A549 (cell line): ENCODE data around the gene MUC4. TPM values are rescaled to one million over a fixed set of nuclear protein-coding genes. Genes with fewer than 3 reads are reported as not detected.

Experiments
- ATAC-seq, 2 experiments: fragments of 200-7000 bp in 1 of 2; fragments of >200 bp in 1 of 2; cut with Nextera tagmentation in 1 of 2; cut with Tn5 transposase in 1 of 2; 3 replicates each; pipeline versions ENCODE4 v1.8.0 to v1.9.1; 2018 to 2020; ENCODE audit warnings: mild to moderate bottlenecking in 1 of 2, moderate library complexity in 1 of 2
- CTCF ChIA-PET: fragments of 300-600 bp; sonication (Branson Sonifier 250); formaldehyde crosslinking; extraction: SDS; loops from one replicate; lab custom pipeline; 2021; ENCODE audit warnings: antibody characterized with exemption, inconsistent platforms; lab: Yijun Ruan, JAX
- POLR2A ChIA-PET: fragments of 350-600 bp; formaldehyde crosslinking; extraction: SDS; loops from one replicate; lab custom pipeline; 2021; ENCODE audit warnings: antibody characterized with exemption, inconsistent platforms; lab: Yijun Ruan, JAX
- DNase-seq, 2 experiments: peaks; one replicate each; pipeline versions ENCODE4 v3.0.0 to v3.0.0-alpha.2; 2011 to 2016; ENCODE audit warnings: low read depth in 1 of 2, low spot score in 1 of 2
- FAIRE-seq: peaks from 2 replicates; lab custom pipeline; 2011; peaks lifted over from hg19 to GRCh38; lab: Jason Lieb, UNC
- H3K27ac ChIP-seq, 2 experiments: fragments of >200 bp; sonication (Bioruptor Twin); formaldehyde crosslinking; 3 replicates each; pipeline ENCODE4 v1.5.1; 2016 to 2017
- H3K4me1 ChIP-seq: fragments of >200 bp; sonication (Bioruptor Twin); formaldehyde crosslinking; 3 replicates; pipeline ENCODE4 v1.6.1; 2016
- H3K4me2 ChIP-seq: fragments of >200 bp; sonication (Bioruptor Twin); formaldehyde crosslinking; 3 replicates; pipeline ENCODE4 v1.6.1; 2016
- H3K4me3 ChIP-seq: fragments of >200 bp; sonication (Bioruptor Twin); formaldehyde crosslinking; 3 replicates; pipeline ENCODE4 v1.5.1; 2016
- H3K9me3 ChIP-seq: fragments of >200 bp; sonication (Bioruptor Twin); formaldehyde crosslinking; 3 replicates; pipeline ENCODE4 v1.6.1; 2016
- BHLHE40 ChIP-seq: IDR thresholded peaks from 2 replicates; pipeline ENCODE4 v1.6.1; 2012; ENCODE audit warnings: low read depth, low read length, inconsistent platforms
- CBX2 ChIP-seq: fragments of 200-600 bp; sonication (generic); IDR thresholded peaks from 2 replicates; pipeline ENCODE4 v1.6.1; 2016; ENCODE audit warnings: low read depth, mild to moderate bottlenecking, borderline replicate concordance
- CHD2 ChIP-seq: fragments of 150-350 bp; IDR thresholded peaks from 2 replicates; pipeline ENCODE4 v1.6.1; 2014; ENCODE audit warnings: low read length; ENCODE audit not compliant: partially characterized antibody
- CHD4 ChIP-seq: fragments of 200-600 bp; sonication (generic); IDR thresholded peaks from 2 replicates; pipeline ENCODE4 v1.6.1; 2016; ENCODE audit warnings: antibody characterized with exemption, mild to moderate bottlenecking, borderline replicate concordance
- EHMT2 ChIP-seq: fragments of 200-600 bp; sonication (generic); IDR thresholded peaks from 2 replicates; pipeline ENCODE4 v1.6.1; 2016; ENCODE audit warnings: antibody characterized with exemption, low read depth, mild to moderate bottlenecking, moderate library complexity
- FOSB ChIP-seq: fragments of 250-450 bp; sonication (Bioruptor Pico); IDR thresholded peaks from 2 replicates; pipeline ENCODE4 v1.5.0; 2020; ENCODE audit warnings: mild to moderate bottlenecking, moderate library complexity
- FOXS1 ChIP-seq: fragments of 250-450 bp; sonication (Bioruptor Pico); IDR thresholded peaks from 2 replicates; pipeline ENCODE4 v1.5.0; 2020; ENCODE audit warnings: mild to moderate bottlenecking, moderate library complexity
- HEYL ChIP-seq: fragments of 250-450 bp; sonication (Bioruptor Pico); IDR thresholded peaks from 2 replicates; pipeline ENCODE4 v1.8.0; 2021; ENCODE audit warnings: mild to moderate bottlenecking, moderate library complexity
- HOXB13 ChIP-seq: fragments of 250-450 bp; sonication (Bioruptor Pico); IDR thresholded peaks from 2 replicates; pipeline ENCODE4 v1.5.0; 2020; ENCODE audit warnings: low read depth, mild to moderate bottlenecking, moderate library complexity
- JUNB ChIP-seq: fragments of >200 bp; sonication (Bioruptor Twin); formaldehyde crosslinking; IDR thresholded peaks from 2 replicates; pipeline ENCODE4 v1.6.1; 2016
- KDM1A ChIP-seq: fragments of 200-600 bp; sonication (generic); IDR thresholded peaks from 2 replicates; pipeline ENCODE4 v1.6.1; 2016; ENCODE audit warnings: low read depth, mild to moderate bottlenecking
- KDM5A ChIP-seq: fragments of 200-600 bp; sonication (generic); IDR thresholded peaks from 2 replicates; pipeline ENCODE4 v1.6.1; 2016; ENCODE audit warnings: antibody characterized with exemption, mild to moderate bottlenecking
- MAFK ChIP-seq: fragments of 450-650 bp; IDR thresholded peaks from 2 replicates; pipeline ENCODE4 v1.6.1; 2014; ENCODE audit not compliant: partially characterized antibody
- MAZ ChIP-seq: fragments of 150-350 bp; IDR thresholded peaks from 2 replicates; pipeline ENCODE4 v1.6.1; 2014; ENCODE audit warnings: antibody characterized with exemption, low read depth, low read length, borderline replicate concordance
- NPAS2 ChIP-seq: fragments of 250-450 bp; sonication (Bioruptor Pico); IDR thresholded peaks from 2 replicates; pipeline ENCODE4 v1.8.0; 2022; ENCODE audit warnings: mild to moderate bottlenecking, moderate library complexity, borderline replicate concordance
- PHF8 ChIP-seq: fragments of 200-600 bp; sonication (generic); IDR thresholded peaks from 2 replicates; pipeline ENCODE4 v1.6.1; 2016; ENCODE audit warnings: low read depth, mild to moderate bottlenecking, antibody characterized with exemption, moderate library complexity, borderline replicate concordance
- POLR2AphosphoS2 ChIP-seq: conservative IDR thresholded peaks from 2 replicates; pipeline ENCODE4 v1.6.1; 2012; ENCODE audit warnings: low read length, improper control_type of control experiment, inconsistent platforms
- RNF2 ChIP-seq: fragments of 200-600 bp; sonication (generic); IDR thresholded peaks from 2 replicates; pipeline ENCODE4 v1.6.1; 2016; ENCODE audit warnings: low read depth, mild to moderate bottlenecking, antibody characterized with exemption, moderate library complexity, borderline replicate concordance
- SMC3 ChIP-seq: fragments of >200 bp; sonication (Bioruptor Twin); formaldehyde crosslinking; IDR thresholded peaks from 3 replicates; pipeline ENCODE4 v1.6.1; 2018; ENCODE audit warnings: inconsistent platforms
- ZC3H11A ChIP-seq: fragments of 450-650 bp; IDR thresholded peaks from 2 replicates; pipeline ENCODE4 v1.6.1; 2014; ENCODE audit warnings: antibody characterized with exemption, mild to moderate bottlenecking
- ZFP36 ChIP-seq: fragments of 450-650 bp; IDR thresholded peaks from 2 replicates; pipeline ENCODE4 v1.6.1; 2014; ENCODE audit warnings: borderline replicate concordance; ENCODE audit not compliant: partially characterized antibody
- ZSCAN20 ChIP-seq: fragments of 250-450 bp; sonication (Bioruptor Pico); IDR thresholded peaks from 2 replicates; pipeline ENCODE4 v1.8.0; 2022; ENCODE audit warnings: mild to moderate bottlenecking, moderate library complexity
- WGBS: methylation state at CpG from one replicate; pipeline ENCODE4 v1.1.6; 2017; ENCODE audit errors: missing lambda C conversion rate; 5-methylcytosine and 5-hydroxymethylcytosine counted together
- polyA plus RNA-seq, 4 experiments: library from polyadenylated mRNA; depleted of rRNA in 3 of 4; stranded (reverse); fragments of >200 nt; fragmentation: RNase III in 1 of 4; extraction: RNeasy Plus Mini Kit Qiagen cat#74134 plus additional on column Dnase treatment in 1 of 4; gene quantifications; 2 replicates in 3 of 4; 3 replicates in 1 of 4; pipeline ENCODE4 v1.2.3, GENCODE V29; 2011 to 2017
- TF ChIP-seq, protein P1 (sequence below): fragments of 450-650 bp; IDR thresholded peaks from 2 replicates; pipeline ENCODE4 v1.6.1; 2014; ENCODE audit warnings: antibody characterized with exemption
- TF ChIP-seq, protein P2 (sequence below): fragments of 250-450 bp; sonication (Bioruptor Pico); IDR thresholded peaks from 2 replicates; pipeline ENCODE4 v1.5.0; 2021; ENCODE audit warnings: mild to moderate bottlenecking, moderate library complexity, borderline replicate concordance
- TF ChIP-seq, protein P3 (sequence below): fragments of 150-350 bp; IDR thresholded peaks from 2 replicates; pipeline ENCODE4 v1.6.1; 2014; ENCODE audit warnings: low read depth, mild to moderate bottlenecking, low read length
- TF ChIP-seq, protein P4 (sequence below): fragments of 200-600 bp; sonication (generic); IDR thresholded peaks from 2 replicates; pipeline ENCODE4 v1.6.1; 2016; ENCODE audit warnings: antibody characterized with exemption, mild to moderate bottlenecking, moderate library complexity
- TF ChIP-seq, protein P5 (sequence below): fragments of >200 bp; sonication (Bioruptor Twin); formaldehyde crosslinking; IDR thresholded peaks from 3 replicates; pipeline ENCODE4 v1.6.1; 2016

MUC4 gene
- polyA plus RNA-seq, 2 of the 4 experiments (the other 2 are of a cell fraction): 0.04 TPM; not detected in 1

DNA sequence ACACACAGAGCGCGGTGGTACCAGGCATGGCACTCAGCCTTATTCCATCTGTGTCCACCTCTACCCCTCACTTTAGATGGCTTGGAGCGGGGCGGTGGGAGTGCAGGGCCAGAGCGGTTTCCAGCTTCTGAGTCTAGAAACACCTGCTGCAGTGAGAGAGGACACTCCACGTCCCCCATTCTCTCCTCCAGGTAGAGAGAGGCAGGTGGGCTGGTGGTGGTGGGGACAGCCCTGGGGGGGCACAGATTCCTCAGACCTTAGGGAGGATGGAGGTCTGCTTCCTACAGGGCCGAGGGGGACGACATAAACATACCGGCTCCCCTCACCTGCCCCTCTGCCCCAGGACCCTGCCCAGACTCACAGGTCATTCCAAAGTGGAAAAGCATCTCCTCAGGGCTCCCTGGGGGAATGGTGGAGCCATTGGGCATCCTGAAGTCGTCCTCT lies 50.6 kb downstream of the MUC4 start:
- FAIRE-seq (no peak), ATAC-seq (peak in 1 of 2 experiments; percentile 12; a peak in 2 of 6 replicates), DNase-seq (no peak)
- CTCF ChIA-PET: interaction anchor here (0.9 kb wide), 1 partner anchor 90 kb away, joined by 3 read pairs; no protein-coding TSS in a partner anchor
- TF ChIP-seq FOXS1 (CRISPR knock-in tag) (no peak), JUNB (no peak), CHD4 (no peak), EHMT2 (no peak), BHLHE40 (no peak), KDM5A (no peak), HEYL (CRISPR knock-in tag) (no peak), MAFK (no peak), HOXB13 (CRISPR knock-in tag) (no peak), SMC3 (no peak), ZSCAN20 (CRISPR knock-in tag) (no peak), KDM1A (no peak)
- TF ChIP-seq, protein P1, sequence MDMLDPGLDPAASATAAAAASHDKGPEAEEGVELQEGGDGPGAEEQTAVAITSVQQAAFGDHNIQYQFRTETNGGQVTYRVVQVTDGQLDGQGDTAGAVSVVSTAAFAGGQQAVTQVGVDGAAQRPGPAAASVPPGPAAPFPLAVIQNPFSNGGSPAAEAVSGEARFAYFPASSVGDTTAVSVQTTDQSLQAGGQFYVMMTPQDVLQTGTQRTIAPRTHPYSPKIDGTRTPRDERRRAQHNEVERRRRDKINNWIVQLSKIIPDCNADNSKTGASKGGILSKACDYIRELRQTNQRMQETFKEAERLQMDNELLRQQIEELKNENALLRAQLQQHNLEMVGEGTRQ: no peak
- TF ChIP-seq, protein P2, sequence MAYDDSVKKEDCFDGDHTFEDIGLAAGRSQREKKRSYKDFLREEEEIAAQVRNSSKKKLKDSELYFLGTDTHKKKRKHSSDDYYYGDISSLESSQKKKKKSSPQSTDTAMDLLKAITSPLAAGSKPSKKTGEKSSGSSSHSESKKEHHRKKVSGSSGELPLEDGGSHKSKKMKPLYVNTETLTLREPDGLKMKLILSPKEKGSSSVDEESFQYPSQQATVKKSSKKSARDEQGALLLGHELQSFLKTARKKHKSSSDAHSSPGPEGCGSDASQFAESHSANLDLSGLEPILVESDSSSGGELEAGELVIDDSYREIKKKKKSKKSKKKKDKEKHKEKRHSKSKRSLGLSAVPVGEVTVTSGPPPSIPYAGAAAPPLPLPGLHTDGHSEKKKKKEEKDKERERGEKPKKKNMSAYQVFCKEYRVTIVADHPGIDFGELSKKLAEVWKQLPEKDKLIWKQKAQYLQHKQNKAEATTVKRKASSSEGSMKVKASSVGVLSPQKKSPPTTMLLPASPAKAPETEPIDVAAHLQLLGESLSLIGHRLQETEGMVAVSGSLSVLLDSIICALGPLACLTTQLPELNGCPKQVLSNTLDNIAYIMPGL (CRISPR knock-in tag): no peak
- TF ChIP-seq, protein P3, sequence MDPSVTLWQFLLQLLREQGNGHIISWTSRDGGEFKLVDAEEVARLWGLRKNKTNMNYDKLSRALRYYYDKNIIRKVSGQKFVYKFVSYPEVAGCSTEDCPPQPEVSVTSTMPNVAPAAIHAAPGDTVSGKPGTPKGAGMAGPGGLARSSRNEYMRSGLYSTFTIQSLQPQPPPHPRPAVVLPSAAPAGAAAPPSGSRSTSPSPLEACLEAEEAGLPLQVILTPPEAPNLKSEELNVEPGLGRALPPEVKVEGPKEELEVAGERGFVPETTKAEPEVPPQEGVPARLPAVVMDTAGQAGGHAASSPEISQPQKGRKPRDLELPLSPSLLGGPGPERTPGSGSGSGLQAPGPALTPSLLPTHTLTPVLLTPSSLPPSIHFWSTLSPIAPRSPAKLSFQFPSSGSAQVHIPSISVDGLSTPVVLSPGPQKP: no peak
- TF ChIP-seq, protein P4, sequence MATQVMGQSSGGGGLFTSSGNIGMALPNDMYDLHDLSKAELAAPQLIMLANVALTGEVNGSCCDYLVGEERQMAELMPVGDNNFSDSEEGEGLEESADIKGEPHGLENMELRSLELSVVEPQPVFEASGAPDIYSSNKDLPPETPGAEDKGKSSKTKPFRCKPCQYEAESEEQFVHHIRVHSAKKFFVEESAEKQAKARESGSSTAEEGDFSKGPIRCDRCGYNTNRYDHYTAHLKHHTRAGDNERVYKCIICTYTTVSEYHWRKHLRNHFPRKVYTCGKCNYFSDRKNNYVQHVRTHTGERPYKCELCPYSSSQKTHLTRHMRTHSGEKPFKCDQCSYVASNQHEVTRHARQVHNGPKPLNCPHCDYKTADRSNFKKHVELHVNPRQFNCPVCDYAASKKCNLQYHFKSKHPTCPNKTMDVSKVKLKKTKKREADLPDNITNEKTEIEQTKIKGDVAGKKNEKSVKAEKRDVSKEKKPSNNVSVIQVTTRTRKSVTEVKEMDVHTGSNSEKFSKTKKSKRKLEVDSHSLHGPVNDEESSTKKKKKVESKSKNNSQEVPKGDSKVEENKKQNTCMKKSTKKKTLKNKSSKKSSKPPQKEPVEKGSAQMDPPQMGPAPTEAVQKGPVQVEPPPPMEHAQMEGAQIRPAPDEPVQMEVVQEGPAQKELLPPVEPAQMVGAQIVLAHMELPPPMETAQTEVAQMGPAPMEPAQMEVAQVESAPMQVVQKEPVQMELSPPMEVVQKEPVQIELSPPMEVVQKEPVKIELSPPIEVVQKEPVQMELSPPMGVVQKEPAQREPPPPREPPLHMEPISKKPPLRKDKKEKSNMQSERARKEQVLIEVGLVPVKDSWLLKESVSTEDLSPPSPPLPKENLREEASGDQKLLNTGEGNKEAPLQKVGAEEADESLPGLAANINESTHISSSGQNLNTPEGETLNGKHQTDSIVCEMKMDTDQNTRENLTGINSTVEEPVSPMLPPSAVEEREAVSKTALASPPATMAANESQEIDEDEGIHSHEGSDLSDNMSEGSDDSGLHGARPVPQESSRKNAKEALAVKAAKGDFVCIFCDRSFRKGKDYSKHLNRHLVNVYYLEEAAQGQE: no peak
- H3K4me2 ChIP-seq: no peak overlapping the region
- no peak overlapping the region for H3K27ac ChIP-seq
- H3K4me1 ChIP-seq: no peaks in the 10 kb centered on the region
- H3K9me3 ChIP-seq: no peaks in the 10 kb centered on the region
- 45% methylated on average over 6 of the region's 10 CpGs for WGBS
- H3K4me3 ChIP-seq: no peak overlapping the region
- POLR2A ChIA-PET: no interaction called here

DNA sequence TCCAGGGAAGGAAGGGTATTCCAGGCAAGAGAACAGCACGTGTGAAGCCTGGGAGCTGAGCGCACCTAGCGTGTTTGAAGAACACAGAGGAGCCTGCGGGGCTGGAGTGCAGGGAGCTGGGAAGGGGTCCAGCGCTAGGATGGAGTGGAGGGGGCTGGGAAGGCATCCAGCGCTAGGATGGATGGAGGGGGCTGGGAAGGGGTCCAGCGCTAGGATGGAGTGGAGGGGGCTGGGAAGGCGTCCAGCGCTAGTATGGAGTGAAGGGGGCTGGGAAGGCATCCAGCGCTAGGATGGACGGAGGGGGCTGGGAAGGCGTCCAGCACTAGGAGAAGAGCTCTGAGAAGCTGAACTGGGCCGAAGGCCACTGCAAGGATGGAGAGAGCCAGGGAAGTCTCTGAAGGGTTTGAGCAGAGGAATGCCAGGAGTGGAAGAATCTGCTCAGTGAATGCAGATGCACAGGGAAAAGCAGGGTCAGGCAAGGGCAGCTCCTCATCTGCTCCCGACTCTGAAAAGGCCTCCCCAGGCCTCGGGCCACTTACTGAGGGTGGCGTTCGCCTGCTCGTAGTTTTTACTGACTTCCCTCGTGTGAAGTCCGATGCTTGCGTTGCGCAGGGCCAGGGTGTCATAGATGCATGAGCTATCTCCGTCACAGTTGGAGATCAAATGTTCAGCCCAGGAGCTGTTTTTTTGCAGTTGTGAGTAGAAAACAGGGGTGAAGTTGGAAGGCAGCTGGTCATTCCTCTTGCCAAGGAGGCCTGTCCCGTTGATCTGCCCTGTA lies 51.2 kb downstream of the MUC4 start:
- ChIA-PET CTCF (interaction anchor here (0.9 kb wide), 1 partner anchor 90 kb away, joined by 3 read pairs; no protein-coding TSS in a partner anchor), POLR2A (no interaction called here)
- WGBS: 43% methylated on average over 22 of the region's 24 CpGs
- H3K4me2 ChIP-seq: no peak overlapping the region
- H3K27ac ChIP-seq: no peak overlapping the region
- no peaks in the 10 kb centered on the region for H3K4me1 ChIP-seq
- FAIRE-seq (no peak), ATAC-seq (peak; percentile 19 to 43; a peak in 3 of 6 replicates), DNase-seq (no peak)
- no peaks in the 10 kb centered on the region for H3K9me3 ChIP-seq
- no peak overlapping the region for H3K4me3 ChIP-seq
- TF ChIP-seq ZC3H11A: no peak
- TF ChIP-seq FOXS1 (CRISPR knock-in tag): no peak
- no peak for TF ChIP-seq CBX2
- TF ChIP-seq PHF8: no peak
- TF ChIP-seq RNF2: no peak
- no peak for TF ChIP-seq KDM5A
- TF ChIP-seq MAZ: no peak
- TF ChIP-seq ZSCAN20 (CRISPR knock-in tag): no peak
- no peak for TF ChIP-seq CHD2
- no peak for TF ChIP-seq ZFP36
- no peak for TF ChIP-seq NPAS2
- TF ChIP-seq HEYL (CRISPR knock-in tag): no peak
- no peak for TF ChIP-seq POLR2AphosphoS2
- TF ChIP-seq, protein P5, sequence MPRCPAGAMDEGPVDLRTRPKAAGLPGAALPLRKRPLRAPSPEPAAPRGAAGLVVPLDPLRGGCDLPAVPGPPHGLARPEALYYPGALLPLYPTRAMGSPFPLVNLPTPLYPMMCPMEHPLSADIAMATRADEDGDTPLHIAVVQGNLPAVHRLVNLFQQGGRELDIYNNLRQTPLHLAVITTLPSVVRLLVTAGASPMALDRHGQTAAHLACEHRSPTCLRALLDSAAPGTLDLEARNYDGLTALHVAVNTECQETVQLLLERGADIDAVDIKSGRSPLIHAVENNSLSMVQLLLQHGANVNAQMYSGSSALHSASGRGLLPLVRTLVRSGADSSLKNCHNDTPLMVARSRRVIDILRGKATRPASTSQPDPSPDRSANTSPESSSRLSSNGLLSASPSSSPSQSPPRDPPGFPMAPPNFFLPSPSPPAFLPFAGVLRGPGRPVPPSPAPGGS: no peak
- TF ChIP-seq FOSB (CRISPR knock-in tag): no peak
